Measurements from ENCODE around the gene USP20. TPM values are rescaled to one million over a fixed set of nuclear protein-coding genes. Genes with fewer than 3 reads are reported as not detected.

USP20 gene
- total RNA-seq, 1 donor from 2014 or later: 21.3 TPM

DNA sequence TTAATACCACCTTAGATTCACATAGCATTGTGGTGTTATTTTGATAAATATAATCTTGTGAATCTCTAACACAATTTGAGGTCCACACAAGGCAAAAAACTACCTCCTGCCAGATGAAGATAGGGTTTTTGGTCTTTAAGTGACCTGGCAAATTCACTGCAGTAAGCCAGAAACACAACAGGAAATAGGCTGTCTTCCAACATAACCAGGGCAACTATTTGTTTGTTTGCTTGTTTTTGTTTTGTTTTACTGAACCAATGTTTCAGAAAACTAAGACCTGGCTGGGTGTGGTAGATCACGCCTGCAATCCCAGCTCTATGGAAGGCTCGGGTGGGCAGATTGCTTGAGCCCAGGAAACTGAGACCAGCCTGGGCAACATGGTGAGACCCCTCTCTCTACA, 95.5 kb downstream of the USP20 start:
- no peaks in the 10 kb centered on the region for H3K9me3 Mint-ChIP-seq (ENCODE audit: low read depth)
- H3K4me3 Mint-ChIP-seq (ENCODE audit: unreplicated experiment): no peak overlapping the region
- no peak for DNase-seq (ENCODE audit: low spot score)
- no peaks in the 10 kb centered on the region for H3K27me3 Mint-ChIP-seq (ENCODE audit: low read depth)
- H3K4me1 Mint-ChIP-seq (ENCODE audit: low read depth): peaks cover 35% of the 10 kb centered on the region
- peak overlapping the region; percentile 22 for H3K27ac Mint-ChIP-seq (ENCODE audit: unreplicated experiment)
- TF ChIP-seq, protein P1, sequence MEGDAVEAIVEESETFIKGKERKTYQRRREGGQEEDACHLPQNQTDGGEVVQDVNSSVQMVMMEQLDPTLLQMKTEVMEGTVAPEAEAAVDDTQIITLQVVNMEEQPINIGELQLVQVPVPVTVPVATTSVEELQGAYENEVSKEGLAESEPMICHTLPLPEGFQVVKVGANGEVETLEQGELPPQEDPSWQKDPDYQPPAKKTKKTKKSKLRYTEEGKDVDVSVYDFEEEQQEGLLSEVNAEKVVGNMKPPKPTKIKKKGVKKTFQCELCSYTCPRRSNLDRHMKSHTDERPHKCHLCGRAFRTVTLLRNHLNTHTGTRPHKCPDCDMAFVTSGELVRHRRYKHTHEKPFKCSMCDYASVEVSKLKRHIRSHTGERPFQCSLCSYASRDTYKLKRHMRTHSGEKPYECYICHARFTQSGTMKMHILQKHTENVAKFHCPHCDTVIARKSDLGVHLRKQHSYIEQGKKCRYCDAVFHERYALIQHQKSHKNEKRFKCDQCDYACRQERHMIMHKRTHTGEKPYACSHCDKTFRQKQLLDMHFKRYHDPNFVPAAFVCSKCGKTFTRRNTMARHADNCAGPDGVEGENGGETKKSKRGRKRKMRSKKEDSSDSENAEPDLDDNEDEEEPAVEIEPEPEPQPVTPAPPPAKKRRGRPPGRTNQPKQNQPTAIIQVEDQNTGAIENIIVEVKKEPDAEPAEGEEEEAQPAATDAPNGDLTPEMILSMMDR (IDR thresholded peaks at IDR 0.05): no peak
- peaks cover 10% of the 10 kb centered on the region for H3K36me3 Mint-ChIP-seq (ENCODE audit: low read depth)

Small RNA genes lying within 50 kb of the gene (microRNA-seq; reads per million reads assigned to microRNA genes)
- gene MIR6855 (ENCODE audit: borderline number of aligned reads): not detected

Other genes with a start within 250 kb of the USP20 start
- 0.30 to 0.39 TPM (median 0.38 TPM) in 3 replicates for gene C9orf50, start 214.4 kb upstream of the USP20 start, total RNA-seq
- gene NTMT1, start 209.3 kb upstream of the USP20 start, total RNA-seq: 32.6 to 37.4 TPM (median 34.4 TPM) in 3 replicates
- 17.4 to 18.1 TPM (median 17.7 TPM) in 3 replicates for gene ASB6, start 193.3 kb upstream of the USP20 start, total RNA-seq
- 4.9 to 5.7 TPM (median 5.0 TPM) in 3 replicates for gene PRRX2, start 169.8 kb upstream of the USP20 start, total RNA-seq
- 0.95 to 3.3 TPM (median 1.3 TPM) in 3 replicates for gene PTGES, start 82.4 kb upstream of the USP20 start, total RNA-seq
- 39.4 to 44.2 TPM (median 39.8 TPM) in 3 replicates for gene TOR1B, start 32.3 kb upstream of the USP20 start, total RNA-seq
- gene TOR1A, start 11.3 kb upstream of the USP20 start, total RNA-seq: 45.3 to 54.3 TPM (median 47.4 TPM) in 3 replicates
- 37.3 to 45.7 TPM (median 37.7 TPM) in 3 replicates for gene C9orf78, start 183 bp upstream of the USP20 start, total RNA-seq
- 49.4 to 61.2 TPM (median 58.7 TPM) in 3 replicates for gene FNBP1, start 207.7 kb downstream of the USP20 start, total RNA-seq
- gene GPR107, start 218.4 kb downstream of the USP20 start, total RNA-seq: 67.0 to 74.6 TPM (median 70.7 TPM) in 3 replicates